HG03565 (cell line): ENCODE measurements around the gene MSANTD4.
"Not testable (repeated sequence)": the region's sequence is repeated elsewhere in the genome, so short reads cannot be mapped to it uniquely, and the experiment has no call there.

Experiments used
- ATAC-seq: cut with Tn5 transposase; IDR thresholded peaks from one replicate; pipeline ENCODE4 v1.9.1; 2021; ENCODE audit warnings: mild to moderate bottlenecking, moderate library complexity; ENCODE audit not compliant: unreplicated experiment

Gene MSANTD4

DNA sequence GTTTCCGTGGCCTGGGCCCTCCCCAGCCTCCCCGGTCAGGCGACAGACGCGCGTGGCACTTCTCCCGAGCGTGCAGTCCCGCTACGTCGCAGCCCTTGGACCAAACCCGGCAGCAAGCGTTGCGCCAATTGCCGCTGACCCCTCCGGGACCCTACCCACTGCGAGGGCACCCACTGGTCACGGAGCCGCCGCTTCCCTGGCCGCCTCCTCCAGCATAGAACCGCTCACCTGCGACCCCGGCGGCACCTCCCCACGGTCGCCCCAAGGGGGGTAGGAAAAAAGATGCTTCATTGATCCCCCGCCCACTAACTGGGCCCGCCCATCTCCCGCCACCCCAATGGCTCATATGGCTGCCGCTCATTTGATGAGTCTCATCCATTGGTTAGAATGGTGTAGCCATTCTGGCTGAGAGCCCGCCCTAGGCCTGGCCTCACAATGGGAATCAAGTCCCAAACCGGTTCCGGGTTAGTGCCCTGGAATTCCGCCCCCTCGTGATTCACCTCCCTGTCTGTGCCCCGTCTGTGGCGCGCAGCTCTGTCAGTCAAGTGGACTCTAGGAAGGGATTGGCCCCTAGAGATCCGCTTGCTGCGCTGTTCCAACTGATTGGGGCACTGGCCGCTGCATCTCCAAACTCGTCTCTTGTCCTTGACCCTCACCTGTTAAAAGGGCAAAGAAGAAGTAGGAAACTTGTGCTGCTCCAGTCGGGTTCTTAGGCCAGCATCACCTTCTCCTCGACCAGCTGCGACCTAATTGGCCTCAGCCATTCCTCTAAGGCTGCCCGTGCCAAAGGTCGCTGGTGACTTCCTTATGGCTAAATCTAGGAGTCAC, at the start of gene MSANTD4:
Gene MSANTD4, minus strand, starts transcription at position 274 of the 828 bp plus-strand sequence. CDS start 11,323 bp downstream, outside the sequence.
- ATAC-seq = peak; percentile 96

GRCh38 chr11:106070606-106071005, 48.6 kb upstream of the MSANTD4 start:
- ATAC-seq = no peak

DNA sequence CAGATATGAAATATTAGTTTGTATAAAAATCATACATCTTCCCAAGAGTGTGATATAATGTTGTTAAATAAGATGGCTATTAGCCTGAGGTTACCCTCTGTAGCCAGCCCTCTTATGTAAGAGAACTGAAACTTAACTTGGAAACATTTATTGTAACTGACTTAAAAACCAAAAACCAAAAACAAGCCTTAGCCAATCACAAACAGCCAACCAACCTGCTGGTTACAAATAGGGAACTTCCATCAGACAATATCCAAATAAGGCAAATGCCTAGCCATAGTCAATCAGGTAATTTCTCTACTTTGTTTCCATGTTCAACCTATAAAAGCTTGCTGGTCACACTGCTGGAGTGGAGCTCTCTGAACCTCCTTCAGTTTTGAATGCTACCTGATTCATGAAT, 41.0 kb upstream of the MSANTD4 start:
- peak; percentile 58 for ATAC-seq

DNA sequence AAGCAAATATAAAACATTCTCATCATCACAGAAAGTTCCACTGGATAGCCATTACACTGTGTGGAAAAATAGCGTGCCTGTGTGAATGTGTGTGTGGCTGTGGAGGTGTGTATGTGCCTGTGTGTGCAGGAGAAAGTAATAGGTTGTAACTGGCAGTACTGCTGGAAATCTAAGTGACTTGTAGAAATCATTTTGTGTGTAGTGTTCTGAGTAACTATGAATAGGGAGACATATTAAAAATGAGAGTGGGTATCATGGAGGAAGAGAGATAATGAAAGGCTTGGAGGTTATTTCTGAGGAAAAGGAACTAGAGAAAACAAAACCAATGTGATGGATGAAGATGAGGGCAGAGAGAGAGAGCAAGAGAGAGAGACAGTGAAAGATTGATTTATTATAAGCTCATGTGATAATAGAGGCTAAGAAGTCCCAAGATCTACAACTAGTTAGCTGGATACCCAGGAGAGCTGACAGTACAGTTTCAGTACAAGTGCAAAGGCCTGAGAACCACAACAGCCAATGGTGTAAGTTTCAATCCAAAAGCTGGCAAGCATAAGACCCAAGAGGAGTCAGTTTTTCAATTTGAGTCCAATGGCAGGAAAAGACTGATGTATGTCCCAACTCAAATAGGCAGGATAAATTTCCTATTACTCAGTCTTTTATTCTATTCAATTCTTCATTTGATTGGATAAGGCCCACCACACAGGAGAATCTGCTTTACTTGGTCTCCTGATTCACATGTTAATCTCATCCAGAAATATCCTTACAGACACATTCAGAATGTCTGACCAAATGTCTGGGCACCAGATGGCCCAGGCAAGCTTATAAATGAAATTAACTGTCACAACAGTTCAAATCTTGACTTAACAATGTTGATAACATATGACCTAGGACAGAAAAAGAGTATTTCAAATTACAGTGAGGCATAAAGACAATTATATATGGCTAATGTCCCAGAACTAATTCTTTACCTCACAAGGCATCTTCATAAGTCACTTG, 40.2 kb upstream of the MSANTD4 start:
- no peak for ATAC-seq

DNA sequence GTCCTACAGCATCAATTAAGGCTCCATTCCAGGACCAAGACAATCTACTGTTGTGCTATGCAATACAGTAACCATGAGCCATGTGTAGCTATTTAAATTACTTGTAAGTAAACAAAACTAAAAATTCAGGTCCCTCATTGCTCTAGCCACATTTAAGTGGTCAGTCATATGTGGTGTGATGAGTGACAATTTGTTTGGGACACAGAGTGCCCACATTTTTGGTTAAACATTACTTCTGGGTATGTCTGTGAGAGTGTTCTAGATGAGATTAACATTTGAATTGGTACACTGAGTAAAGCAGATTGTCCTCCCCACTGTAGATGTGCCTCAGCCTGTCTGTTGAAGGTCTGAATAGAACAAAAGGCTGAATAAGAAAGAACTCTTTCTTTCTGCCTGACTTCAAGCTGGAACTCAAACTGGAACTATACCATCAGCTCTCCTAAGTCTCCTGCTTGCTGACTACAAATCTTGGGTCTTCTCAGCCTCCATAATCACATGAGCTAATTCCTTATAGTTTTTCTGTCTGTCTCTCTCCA, 39.3 kb upstream of the MSANTD4 start:
- ATAC-seq = no peak

GRCh38 chr11:106059617-106060016, 37.6 kb upstream of the MSANTD4 start:
- no peak for ATAC-seq

- ATAC-seq = not testable (repeated sequence)
Observed at GRCh38 chr11:106058377-106058776, 36.3 kb upstream of the MSANTD4 start.

DNA sequence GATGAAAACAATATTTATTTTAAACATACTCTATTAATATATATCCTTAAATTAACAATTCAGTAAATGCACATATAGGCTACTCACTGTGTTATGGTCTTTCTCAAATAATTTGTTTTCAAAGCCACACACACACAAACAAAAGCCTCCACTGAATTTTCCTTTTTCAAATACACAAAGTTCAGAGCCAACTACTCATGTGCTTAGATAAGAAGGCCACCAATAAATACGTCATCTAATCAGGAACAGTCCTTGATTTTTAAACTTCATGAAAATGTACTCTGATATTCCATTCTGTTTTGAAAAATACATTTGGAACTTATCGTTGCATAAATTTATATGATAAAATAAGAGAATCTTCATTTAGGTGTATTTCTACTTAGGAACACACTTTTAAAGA, 29.1 kb upstream of the MSANTD4 start:
- ATAC-seq = no peak

GRCh38 chr11:106049727-106050476, 27.9 kb upstream of the MSANTD4 start:
- ATAC-seq = no peak

- ATAC-seq = no peak
Observed at GRCh38 chr11:106047631-106048030, 25.6 kb upstream of the MSANTD4 start.

GRCh38 chr11:106043540-106043939, 21.5 kb upstream of the MSANTD4 start:
- ATAC-seq = no peak

DNA sequence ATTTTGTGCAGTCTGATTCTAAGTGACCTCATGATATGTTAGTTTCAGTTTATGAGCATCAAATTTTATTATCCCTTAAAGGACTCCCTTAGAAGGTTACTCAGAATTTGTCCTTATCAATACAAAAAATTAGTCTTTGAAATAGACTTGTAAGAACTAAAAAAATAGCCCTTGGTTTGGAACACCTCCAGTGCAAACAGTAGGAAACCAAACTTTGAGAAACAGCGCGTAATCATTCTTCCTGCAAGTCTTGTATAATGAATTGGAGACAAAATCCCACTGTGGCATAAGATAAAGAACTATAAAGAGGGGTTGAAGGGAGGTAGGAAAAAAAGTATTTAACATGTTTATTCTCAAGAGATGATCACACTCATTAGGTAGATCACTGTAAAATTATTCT, 10.8 kb upstream of the MSANTD4 start:
- ATAC-seq = no peak

DNA sequence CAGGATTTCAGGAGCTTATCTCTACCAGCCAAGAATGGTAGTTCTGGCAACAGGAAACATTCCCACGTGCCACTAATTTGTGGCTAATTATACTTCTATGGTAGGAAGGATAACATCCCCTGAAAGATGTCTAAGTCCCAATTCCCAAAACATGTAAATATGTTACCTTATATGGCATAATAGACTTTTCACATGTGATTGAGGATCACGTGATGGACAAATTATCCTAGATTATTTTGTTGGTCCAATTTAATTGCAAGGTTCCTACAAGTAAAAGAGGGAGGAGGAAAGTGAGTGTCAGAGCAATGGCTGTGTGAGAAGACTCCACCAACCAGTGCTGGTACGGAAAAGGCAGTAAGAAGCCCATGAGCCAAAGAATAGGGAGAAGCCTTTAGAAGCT, 9.9 kb upstream of the MSANTD4 start:
- ATAC-seq = no peak

- peak; percentile 51 for ATAC-seq
Observed at GRCh38 chr11:106031202-106031810, 9.3 kb upstream of the MSANTD4 start.

GRCh38 chr11:106030609-106031008, 8.6 kb upstream of the MSANTD4 start:
- no peak for ATAC-seq

DNA sequence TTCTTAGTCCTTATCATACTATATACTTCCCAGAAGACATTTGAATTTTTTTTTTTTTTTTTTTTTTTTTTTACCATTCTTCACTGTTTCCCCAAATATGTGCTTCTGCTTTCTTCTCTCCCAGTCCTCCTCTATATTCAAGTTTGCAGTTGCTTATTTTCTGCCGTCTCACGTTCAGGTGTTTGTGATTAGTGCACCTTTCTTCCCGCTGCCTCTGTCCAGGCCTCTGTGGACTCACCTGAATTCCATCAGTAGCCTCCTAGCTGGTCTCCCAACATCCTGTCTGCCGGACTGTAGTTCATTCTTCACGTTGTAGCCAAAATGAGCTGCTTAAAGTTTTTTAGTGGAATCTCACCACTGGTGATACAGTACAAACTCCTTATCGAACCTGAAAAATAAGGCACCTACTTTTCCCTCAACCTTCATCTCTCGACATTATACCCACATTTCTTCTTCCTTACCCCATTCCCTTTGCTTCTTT, 795 bp upstream of the MSANTD4 start:
- no peak for ATAC-seq

- ATAC-seq = peak; percentile 1
Observed at GRCh38 chr11:106021181-106021966, 666 bp downstream of the MSANTD4 start.

GRCh38 chr11:106017093-106017492, 4.9 kb downstream of the MSANTD4 start:
- no peak for ATAC-seq

DNA sequence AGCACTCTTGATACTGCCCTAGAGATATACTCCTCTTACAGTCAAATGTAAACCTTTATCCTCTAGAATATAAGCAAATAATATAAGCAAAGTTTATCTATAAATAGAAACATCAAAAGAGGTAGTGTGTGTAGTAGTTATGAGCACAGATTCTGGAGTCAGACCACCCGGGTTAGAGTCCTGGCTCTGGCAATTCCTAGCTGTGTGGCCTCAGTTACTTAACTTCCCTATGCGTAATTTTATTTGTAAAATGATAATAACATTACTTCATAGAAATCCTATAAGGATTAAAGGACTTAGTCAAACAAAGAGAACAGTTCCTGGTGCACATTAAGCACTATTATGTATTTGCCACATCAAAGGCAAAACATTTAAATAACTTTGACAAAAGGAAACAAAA, 7.0 kb downstream of the MSANTD4 start:
- ATAC-seq = no peak
